ENCODE data around the gene ASPSCR1. TPM values are rescaled to one million over a fixed set of nuclear protein-coding genes. Genes with fewer than 3 reads are reported as not detected.

ASPSCR1 gene
- total RNA-seq, 1 donor from 2014 or later, result 29.7 TPM

DNA sequence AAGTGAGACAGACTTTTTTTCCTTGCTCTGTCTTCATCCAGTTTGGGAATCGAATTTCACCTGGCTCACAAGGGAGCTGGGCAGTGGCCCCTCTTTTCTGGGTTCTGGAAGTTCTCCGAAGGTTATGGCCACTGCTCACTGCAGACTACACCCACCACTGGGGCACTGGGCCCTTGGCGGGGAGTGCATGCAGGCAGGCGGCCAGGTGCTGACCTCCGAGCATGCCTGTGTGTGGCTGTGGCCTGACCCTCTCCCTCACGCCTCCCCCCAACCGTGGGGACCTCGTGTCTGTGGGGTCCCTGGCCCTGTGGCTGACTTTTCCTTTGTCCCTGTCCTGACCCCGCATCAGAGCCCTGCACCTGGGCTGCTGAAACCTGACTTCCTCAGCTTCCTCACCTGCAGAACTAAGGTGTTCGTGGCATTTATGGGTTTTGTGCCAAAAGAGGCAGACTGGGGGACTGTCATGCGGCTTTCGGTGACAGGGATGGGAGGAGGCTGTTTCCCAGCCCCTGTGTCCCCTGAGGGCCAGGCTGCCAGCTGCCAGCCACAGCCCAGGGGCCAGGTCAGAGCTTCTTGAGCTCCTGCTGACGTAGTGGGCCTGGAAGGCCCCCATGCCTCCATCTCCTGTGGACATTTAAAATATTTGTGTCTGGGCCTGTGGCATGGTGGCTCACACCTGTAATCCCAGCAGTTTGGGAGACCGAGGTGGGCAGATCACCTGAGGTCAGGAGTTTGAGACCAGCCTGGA, 21.4 kb downstream of the ASPSCR1 start:
- DNase-seq (ENCODE audit: low read depth), result no peak

GRCh38 chr17:81999587-81999975, 22.2 kb downstream of the ASPSCR1 start:
- no peak for DNase-seq (ENCODE audit: low read depth)

- no peak for DNase-seq (ENCODE audit: low read depth)
Observed at GRCh38 chr17:81999976-82000802, 22.8 kb downstream of the ASPSCR1 start.

- DNase-seq (ENCODE audit: low read depth), result peak; percentile 53
Observed at GRCh38 chr17:82000803-82001570, 23.6 kb downstream of the ASPSCR1 start.

DNA sequence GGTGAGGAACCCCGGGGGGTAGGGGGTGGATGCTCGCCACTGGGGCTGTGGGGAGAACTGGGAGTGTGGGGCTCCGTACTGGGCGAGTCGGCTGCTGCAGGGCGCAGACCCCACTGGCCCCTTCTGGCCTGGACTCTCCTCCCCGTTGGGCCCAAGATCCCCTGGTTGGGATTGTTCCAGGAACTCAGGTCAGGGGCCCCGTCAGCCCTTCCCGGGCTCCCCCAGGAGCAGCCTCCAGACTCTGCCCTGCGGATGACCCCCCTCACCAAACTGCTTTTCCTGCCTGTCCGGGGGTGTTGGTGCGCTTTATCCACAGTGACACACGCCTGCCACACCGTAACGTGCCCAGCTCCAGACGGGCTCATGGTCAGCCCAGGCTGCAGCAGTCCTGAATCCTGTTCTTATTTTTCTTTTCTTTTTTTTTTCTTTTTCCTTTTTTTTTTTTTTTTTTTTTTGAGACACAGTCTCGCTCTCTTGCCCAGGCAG, 24.2 kb downstream of the ASPSCR1 start:
- DNase-seq (ENCODE audit: low read depth), result no peak

DNA sequence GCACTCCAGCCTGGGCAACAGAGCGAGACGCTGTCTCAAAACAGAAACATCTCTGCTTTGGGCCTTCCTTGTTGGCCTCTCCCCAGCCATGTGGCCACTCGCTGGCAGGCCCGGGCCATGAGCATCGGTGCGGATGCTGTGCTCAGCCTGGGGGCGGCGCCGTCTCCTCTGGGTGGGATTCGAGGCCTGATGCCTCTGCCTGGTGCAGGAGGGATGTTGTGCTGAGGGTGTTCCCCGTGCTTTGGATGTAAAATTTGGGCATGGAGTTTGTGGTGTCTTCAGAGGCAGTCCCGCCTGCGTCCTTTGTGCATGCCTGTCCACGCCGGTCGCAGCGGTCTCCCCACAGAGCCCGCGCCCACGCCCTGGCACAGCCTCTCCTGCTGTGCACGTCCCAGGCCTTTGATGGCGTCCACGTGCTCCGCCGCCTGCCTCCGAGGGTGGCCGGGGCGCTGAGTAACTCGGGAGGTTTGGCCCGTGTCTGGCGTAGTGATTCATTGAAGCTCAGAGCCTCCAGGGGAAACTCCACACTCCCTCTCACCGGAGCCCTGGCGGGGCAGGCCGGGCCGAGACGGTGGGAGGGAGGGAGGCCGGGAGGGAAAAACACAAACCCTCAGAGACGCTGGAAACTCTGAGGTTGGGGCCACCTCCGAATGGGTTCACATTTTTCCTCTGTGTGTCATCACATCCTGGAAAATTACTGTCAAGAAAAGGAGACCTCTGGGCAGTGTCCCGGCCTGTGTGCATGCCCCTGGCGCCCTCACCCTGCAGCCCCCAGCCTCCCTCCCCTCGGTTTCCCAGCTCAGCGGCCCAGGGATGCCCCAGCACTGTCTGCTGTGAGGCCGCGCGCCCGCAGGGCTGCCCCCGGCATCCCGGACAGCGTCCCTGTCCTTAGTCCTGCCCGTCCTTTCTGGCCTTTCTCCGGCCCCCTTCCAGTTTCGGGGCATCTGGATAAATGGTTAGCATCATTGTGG, 26.3 kb downstream of the ASPSCR1 start:
- peak; percentile 88 for DNase-seq (ENCODE audit: low read depth)

- DNase-seq (ENCODE audit: low read depth), result no peak
Observed at GRCh38 chr17:82004517-82005455, 27.4 kb downstream of the ASPSCR1 start.

DNA sequence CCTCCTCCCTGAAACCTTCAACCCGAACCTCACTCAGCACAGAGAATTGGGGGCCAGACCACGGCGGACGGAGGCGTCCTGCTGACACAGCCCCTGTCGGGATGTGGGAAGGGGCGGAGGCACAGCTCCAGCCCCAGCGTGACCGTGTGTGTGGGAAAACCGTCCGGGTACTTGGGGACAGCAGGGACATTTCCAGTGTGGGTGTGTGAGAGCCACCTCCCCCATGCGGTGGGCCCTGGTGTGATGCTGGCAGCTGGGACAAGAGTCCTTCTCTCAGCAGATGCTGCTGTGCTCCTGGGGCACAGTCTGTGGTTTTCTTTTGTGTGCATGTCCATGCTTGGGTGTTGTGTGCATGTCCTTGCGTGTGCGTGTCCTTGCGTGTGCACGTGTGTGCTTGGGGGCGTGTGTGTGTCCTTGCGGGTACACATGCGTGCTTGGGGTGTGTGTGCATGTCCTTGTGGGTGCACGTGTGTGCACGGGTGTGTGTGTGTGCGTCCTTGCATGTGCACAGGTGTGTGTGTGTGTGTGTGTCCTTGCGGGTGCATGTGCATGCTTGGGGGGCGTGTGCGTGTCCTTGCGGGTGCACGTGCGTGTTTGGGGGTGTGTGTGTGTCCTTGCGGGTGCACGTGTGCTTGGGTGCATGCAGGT, 28.4 kb downstream of the ASPSCR1 start:
- DNase-seq (ENCODE audit: low read depth), result no peak

DNA sequence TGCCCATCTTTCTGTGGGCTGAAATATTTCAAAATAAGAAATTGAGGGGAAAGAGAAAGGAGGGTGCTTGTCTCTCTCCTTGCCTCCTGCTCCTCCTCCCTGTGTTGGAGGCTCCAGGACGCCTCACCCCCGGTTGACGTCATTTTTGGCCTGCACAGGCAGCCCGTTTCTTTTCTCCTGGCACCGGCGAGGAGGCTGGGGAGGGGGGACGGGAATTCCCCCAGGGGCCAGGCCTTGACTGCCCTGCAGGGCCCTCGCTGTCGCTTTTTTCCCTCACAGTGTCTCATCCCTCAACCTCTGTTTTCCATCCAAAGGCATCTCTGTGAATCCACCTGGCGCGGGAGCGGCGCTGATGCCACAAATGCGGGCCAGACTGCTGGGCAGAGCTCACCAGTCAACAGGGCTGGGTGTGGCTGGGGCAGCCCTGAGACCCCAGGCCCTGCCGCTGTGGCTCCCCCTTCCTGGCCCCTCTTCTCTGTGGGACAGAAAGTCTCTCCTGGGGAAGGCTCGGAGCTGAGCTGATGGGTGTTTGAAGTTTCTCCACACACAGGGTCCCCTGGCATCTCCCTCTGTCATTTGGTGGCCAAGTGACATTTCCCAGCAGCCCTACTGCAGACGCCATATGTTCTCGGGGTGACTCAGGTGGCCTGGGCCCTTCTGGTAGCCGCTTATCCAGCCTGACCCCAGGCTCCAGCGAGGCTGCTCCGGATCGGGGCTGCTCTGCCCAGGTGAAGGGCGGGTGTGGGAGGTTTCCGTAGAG, 29.2 kb downstream of the ASPSCR1 start:
- no peak for DNase-seq (ENCODE audit: low read depth)

GRCh38 chr17:82007228-82007494, 29.7 kb downstream of the ASPSCR1 start:
- DNase-seq (ENCODE audit: low read depth), result no peak

GRCh38 chr17:82007495-82008257, 30.2 kb downstream of the ASPSCR1 start:
- DNase-seq (ENCODE audit: low read depth), result peak; percentile 89

- DNase-seq (ENCODE audit: low read depth), result no peak
Observed at GRCh38 chr17:82008258-82008940, 31.0 kb downstream of the ASPSCR1 start.

DNA sequence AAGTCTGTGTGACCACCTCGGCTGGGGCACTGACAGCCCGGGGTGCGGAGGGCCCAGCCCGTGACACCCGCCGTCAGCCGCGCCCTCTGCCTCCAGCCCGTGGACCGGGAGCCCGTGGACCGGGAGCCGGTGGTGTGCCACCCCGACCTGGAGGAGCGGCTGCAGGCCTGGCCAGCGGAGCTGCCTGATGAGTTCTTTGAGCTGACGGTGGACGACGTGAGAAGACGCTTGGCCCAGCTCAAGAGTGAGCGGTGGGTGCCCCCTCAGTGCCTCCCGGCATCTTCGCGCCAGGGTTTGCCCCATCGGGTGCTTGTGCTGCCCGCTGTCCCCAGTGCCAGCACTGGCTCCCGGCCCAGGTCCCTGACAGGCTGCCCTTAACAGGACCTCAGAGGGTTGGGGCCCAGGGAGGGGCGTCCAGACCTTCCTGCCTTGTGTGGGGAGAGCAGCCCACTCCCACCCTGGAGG, 31.5 kb downstream of the ASPSCR1 start:
- no peak for DNase-seq (ENCODE audit: low read depth)

DNA sequence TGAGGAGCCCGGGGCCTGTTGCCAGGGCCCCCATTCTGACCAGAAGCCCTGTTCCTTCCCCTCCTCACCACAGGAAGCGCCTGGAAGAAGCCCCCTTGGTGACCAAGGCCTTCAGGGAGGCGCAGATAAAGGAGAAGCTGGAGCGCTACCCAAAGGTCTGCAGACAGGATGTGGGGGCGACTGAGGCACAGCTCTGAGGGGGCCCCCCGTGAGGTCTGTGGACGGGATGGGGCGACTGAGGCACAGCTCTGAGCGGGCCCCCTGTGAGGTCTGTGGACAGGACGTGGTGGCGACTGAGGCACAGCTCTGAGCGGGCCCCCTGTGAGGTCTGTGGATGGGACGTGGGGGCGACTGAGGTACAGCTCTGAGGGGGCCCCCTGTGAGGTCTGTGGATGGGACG, 32.0 kb downstream of the ASPSCR1 start:
- DNase-seq (ENCODE audit: low read depth), result no peak

DNA sequence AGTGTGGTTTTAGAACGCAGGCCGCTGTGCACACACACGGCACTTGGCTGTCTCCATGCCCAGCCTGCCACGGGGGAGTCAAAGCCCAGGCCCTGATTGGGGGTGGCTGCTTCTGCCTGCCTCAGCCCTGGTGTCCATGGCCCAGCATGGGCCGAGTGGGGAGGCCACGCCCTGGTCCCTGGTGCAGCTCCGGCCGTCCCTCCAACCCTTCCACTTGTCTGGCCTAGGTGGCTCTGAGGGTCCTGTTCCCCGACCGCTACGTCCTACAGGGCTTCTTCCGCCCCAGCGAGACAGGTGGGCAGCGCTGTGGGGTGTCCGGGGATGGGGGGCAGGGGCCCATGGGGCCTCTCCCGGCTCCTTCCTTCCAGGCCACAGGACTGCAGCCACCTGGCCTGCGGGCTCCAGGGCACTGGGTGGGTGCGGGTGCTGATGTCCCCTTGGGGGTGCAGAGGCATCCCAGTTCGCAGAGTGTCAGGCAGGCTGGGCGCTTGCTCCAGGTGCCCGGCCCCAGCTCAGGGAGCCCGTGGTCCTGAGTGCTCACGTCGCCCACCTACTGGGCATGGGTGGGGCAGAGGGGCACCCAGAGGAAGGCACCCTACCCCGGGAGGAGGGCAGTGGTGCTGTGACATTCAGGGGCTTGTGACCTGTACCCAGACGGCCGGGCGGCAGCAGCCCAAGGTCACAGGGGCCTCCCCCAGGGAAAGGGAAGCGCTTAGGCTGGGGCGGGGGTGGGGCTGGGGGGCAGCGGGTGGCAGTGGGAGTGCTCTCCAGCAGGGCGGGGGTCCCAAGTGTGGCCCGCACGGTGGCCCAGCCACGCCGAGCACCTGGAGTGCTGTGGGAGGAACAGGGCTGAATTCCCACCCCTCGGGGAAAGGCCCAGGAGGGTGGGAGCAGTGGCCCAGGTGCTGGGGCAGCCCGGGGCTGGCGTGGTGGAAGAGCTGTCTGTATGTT, 33.4 kb downstream of the ASPSCR1 start:
- no peak for DNase-seq (ENCODE audit: low read depth)
